ENCODE data around the gene KNTC1.

KNTC1 gene

DNA sequence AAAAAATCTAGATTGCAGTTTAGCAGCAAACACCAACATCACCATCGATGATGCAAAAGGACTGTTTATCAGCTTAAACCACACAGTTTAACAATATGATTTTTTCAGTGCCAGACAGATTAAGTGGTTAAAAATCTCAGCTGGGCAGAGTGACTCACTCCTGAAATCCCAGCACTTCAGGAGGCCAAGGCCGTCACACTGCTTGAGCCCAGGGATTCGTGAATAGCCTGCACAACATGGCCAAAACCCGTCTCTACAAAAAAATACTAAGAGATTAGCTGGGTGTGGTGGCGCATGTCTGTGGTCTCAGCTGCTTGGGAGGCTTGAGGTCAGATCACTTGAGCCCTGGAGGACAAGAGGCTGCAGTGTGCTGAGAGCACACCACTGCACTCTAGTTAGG lies 9.2 kb upstream of the KNTC1 start:
- H3F3A ChIP-seq (ENCODE audit: insufficient read depth, low read length): peaks cover 3% of the 10 kb centered on the region; the same call in 1 of the 2 replicates
- no peak overlapping the region for H3K4me3 ChIP-seq (ENCODE audit: low read length)
- H3K27ac ChIP-seq (ENCODE audit: low read length): no peak overlapping the region
- H3K36me3 ChIP-seq (replicated peaks; ENCODE audit: insufficient read depth, low read length): peaks cover 6% of the 10 kb centered on the region
- H3K9me3 ChIP-seq (replicated peaks; ENCODE audit: insufficient read depth, low read length): no peaks in the 10 kb centered on the region
- H3K9ac ChIP-seq (ENCODE audit: low read length): no peak overlapping the region
- H3K4me2 ChIP-seq (ENCODE audit: low read depth, low read length): no peak overlapping the region
- no peak for DNase-seq
- no peaks in the 10 kb centered on the region for H3K9me2 ChIP-seq (replicated peaks; ENCODE audit: insufficient read depth, low read length)
- TF ChIP-seq EZH2phosphoT487 (IDR thresholded peaks at IDR 0.05; ENCODE audit: low read length) (no peak), EZH2 (optimal IDR thresholded peaks at IDR 0.05; ENCODE audit: low read depth, low read length) (no peak)
- TF ChIP-seq, protein P1, sequence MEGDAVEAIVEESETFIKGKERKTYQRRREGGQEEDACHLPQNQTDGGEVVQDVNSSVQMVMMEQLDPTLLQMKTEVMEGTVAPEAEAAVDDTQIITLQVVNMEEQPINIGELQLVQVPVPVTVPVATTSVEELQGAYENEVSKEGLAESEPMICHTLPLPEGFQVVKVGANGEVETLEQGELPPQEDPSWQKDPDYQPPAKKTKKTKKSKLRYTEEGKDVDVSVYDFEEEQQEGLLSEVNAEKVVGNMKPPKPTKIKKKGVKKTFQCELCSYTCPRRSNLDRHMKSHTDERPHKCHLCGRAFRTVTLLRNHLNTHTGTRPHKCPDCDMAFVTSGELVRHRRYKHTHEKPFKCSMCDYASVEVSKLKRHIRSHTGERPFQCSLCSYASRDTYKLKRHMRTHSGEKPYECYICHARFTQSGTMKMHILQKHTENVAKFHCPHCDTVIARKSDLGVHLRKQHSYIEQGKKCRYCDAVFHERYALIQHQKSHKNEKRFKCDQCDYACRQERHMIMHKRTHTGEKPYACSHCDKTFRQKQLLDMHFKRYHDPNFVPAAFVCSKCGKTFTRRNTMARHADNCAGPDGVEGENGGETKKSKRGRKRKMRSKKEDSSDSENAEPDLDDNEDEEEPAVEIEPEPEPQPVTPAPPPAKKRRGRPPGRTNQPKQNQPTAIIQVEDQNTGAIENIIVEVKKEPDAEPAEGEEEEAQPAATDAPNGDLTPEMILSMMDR (IDR thresholded peaks at IDR 0.05; ENCODE audit: low read length): no peak
- H3K27me3 ChIP-seq (replicated peaks; ENCODE audit: insufficient read depth, low read length): no peaks in the 10 kb centered on the region
- H2AFZ ChIP-seq (ENCODE audit: low read length): no peak overlapping the region
- H3K4me1 ChIP-seq (ENCODE audit: low read length): no peaks in the 10 kb centered on the region
- 0 out of 2 replicates have a peak, but pooled peaks cover 3% of the 10 kb centered on the region for H4K20me1 ChIP-seq (ENCODE audit: insufficient read depth, low read length)
- H3K79me2 ChIP-seq (ENCODE audit: low read length): peaks cover 81% of the 10 kb centered on the region

DNA sequence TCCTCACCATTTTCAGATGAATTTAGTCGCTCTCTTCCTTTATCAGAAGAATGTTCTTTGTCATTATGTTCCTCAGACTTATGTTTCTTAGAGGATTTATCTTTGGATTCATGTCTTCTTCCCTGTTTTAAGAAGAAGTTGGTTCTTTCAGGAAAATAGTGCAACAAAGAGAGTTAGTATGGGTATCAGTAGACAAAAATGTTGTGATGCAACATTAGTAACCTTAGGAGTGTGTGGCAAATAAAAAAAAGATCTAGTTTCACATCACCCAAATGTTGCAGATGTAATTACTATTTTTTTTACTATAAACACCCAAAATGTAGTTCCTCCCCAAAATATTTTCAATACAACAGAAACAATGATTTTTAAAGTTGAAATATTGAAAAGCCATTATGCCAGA lies 8.1 kb upstream of the KNTC1 start:
- Histone ChIP-seq H3K9ac (ENCODE audit: low read length) (no peak overlapping the region), H3K9me2 (replicated peaks; ENCODE audit: insufficient read depth, low read length) (no peaks in the 10 kb centered on the region)

DNA sequence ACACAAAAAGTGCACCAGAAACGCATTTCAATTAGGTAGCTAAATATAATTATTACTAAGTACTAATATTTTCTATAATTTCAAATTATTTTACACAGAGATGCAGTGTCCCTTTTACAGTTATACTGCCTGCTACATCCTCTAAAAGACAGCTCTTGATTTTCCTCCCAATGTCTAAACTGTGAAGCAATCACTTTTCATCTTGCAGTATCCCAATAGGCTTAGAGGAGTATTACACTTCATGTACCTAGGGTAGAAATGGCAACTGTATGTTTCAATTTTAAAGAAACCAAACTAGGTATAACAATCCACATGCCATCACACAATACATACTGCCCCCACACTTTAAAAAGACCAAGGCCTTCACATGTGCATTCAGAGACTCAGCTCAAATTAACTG lies 7.6 kb upstream of the KNTC1 start:
- no peaks in the 10 kb centered on the region for H3K9me2 ChIP-seq (replicated peaks; ENCODE audit: insufficient read depth, low read length)
- H3K27me3 ChIP-seq (replicated peaks; ENCODE audit: insufficient read depth, low read length): no peaks in the 10 kb centered on the region
- H3K4me2 ChIP-seq (ENCODE audit: low read depth, low read length): no peak overlapping the region
- H3F3A ChIP-seq (ENCODE audit: insufficient read depth, low read length): peaks cover 3% of the 10 kb centered on the region; the same call in 1 of the 2 replicates
- no peak for DNase-seq
- no peak overlapping the region for H3K9ac ChIP-seq (ENCODE audit: low read length)
- H3K4me3 ChIP-seq (ENCODE audit: low read length): no peak overlapping the region
- no peaks in the 10 kb centered on the region for H3K9me3 ChIP-seq (replicated peaks; ENCODE audit: insufficient read depth, low read length)
- no peak overlapping the region for H2AFZ ChIP-seq (ENCODE audit: low read length)
- peaks cover 6% of the 10 kb centered on the region for H3K36me3 ChIP-seq (replicated peaks; ENCODE audit: insufficient read depth, low read length)
- no peak overlapping the region for H3K27ac ChIP-seq (ENCODE audit: low read length)
- peaks cover 88% of the 10 kb centered on the region for H3K79me2 ChIP-seq (ENCODE audit: low read length)
- TF ChIP-seq EZH2 (optimal IDR thresholded peaks at IDR 0.05; ENCODE audit: low read depth, low read length) (no peak), EZH2phosphoT487 (IDR thresholded peaks at IDR 0.05; ENCODE audit: low read length) (no peak)
- TF ChIP-seq, protein P1 (IDR thresholded peaks at IDR 0.05; ENCODE audit: low read length): no peak
- H4K20me1 ChIP-seq (ENCODE audit: insufficient read depth, low read length): peaks cover 4% of the 10 kb centered on the region; the same call in 1 of the 2 replicates
- no peaks in the 10 kb centered on the region for H3K4me1 ChIP-seq (ENCODE audit: low read length)

More for the DNA sequence above, 8.1 kb upstream of the KNTC1 start:
- H3K27me3 ChIP-seq (replicated peaks; ENCODE audit: insufficient read depth, low read length): no peaks in the 10 kb centered on the region
- H3F3A ChIP-seq (ENCODE audit: insufficient read depth, low read length): peaks cover 3% of the 10 kb centered on the region; the same call in 1 of the 2 replicates
- no peak overlapping the region for H2AFZ ChIP-seq (ENCODE audit: low read length)
- no peak for DNase-seq
- H3K79me2 ChIP-seq (ENCODE audit: low read length): peaks cover 85% of the 10 kb centered on the region
- no peak overlapping the region for H3K27ac ChIP-seq (ENCODE audit: low read length)
- peaks cover 6% of the 10 kb centered on the region for H3K36me3 ChIP-seq (replicated peaks; ENCODE audit: insufficient read depth, low read length)
- H3K4me1 ChIP-seq (ENCODE audit: low read length): no peaks in the 10 kb centered on the region
- no peak overlapping the region for H3K4me2 ChIP-seq (ENCODE audit: low read depth, low read length)
- H3K9me3 ChIP-seq (replicated peaks; ENCODE audit: insufficient read depth, low read length): no peaks in the 10 kb centered on the region
- no peak overlapping the region for H3K4me3 ChIP-seq (ENCODE audit: low read length)
- H4K20me1 ChIP-seq (ENCODE audit: insufficient read depth, low read length): peaks cover 3% of the 10 kb centered on the region; the same call in 1 of the 2 replicates
- TF ChIP-seq EZH2phosphoT487 (IDR thresholded peaks at IDR 0.05; ENCODE audit: low read length): no peak
- TF ChIP-seq, protein P1 (IDR thresholded peaks at IDR 0.05; ENCODE audit: low read length): no peak
- no peak for TF ChIP-seq EZH2 (optimal IDR thresholded peaks at IDR 0.05; ENCODE audit: low read depth, low read length)

All from MM.1S (cell line).